Measurements from ENCODE around the gene IPP.
A peak's percentile ranks its signal among the peaks of the same experiment; 100 is the strongest.
"Not testable (repeated sequence)": the region's sequence is repeated elsewhere in the genome, so short reads cannot be mapped to it uniquely, and the experiment has no call there.

IPP gene

DNA sequence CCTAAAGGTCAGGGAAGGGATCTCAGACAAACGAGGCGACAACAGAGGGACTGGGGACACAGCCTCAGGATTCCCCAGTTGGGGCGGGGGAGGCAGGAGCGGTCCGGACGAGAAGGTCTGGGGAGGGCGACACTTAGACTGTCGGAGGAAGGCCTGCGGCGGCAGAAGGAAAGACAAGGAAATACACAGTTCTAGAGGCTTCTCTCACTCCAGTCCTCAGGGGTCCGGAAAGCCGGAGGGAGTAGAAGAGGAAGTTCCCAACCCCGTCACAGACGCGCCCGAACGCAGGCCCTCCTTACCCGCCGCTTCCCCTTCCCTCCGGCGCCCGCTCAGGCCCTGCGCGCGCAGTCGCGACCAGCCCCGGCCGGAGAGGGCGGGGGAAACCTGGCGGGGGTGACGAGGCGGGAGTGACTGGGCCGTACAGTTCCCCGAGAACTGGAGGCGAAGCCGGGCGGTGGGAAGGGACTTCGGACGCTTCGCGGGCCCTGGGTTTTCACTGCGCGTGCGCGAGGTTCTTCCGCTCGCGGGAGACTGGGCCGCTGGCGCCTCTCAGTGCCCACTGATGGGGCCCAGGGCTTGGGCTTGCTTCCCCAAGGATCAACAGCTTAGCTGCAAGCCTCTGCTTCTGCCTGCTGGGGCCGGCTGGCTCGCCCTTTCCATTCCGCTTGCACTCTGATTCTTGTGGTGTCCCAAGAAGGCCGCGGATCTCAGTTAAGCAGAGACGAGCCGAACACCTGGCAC lies at the start of gene IPP:
Gene IPP (minus strand): TSS at position 356 of the 741 bp plus-strand sequence. CDS start 4,242 bp downstream, outside the sequence.
- peak; percentile 94 for DNase-seq (ENCODE audit: low read depth in 2 of 2)

DNA sequence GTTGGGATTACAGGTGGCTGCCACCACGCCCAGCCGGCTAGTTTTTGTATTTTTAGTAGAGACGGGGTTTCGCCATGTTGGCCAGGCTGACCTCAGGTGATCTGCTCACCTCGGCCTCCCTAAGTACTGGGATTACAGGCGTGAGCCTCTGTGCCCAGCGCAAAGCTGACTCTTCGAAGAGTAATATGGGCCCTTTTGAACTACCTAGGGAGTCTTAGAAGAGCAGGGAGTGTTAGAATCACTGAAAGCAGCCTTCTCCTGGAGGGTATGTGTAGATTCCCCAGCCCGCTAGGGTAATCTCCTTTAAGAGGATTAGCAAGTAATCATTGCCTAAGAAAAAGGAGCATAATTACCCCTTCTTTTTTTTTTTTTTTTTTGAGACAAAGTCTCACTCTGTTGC lies 46.5 kb upstream of the IPP start:
- DNase-seq (ENCODE audit: low read depth in 2 of 2) = no peak

GRCh38 chr1:45796381-45796780 lies 45.9 kb upstream of the IPP start:
- DNase-seq (ENCODE audit: low read depth in 2 of 2) = no peak

GRCh38 chr1:45793942-45794604 lies 43.6 kb upstream of the IPP start:
- DNase-seq (ENCODE audit: low read depth in 2 of 2) = no peak

- DNase-seq (ENCODE audit: low read depth in 2 of 2) = no peak
Observed at GRCh38 chr1:45792744-45793143, 42.3 kb upstream of the IPP start.

- DNase-seq (ENCODE audit: low read depth in 2 of 2) = no peak
Observed at GRCh38 chr1:45789601-45790000, 39.1 kb upstream of the IPP start.

GRCh38 chr1:45787905-45788304 lies 37.5 kb upstream of the IPP start:
- DNase-seq (ENCODE audit: low read depth in 2 of 2) = no peak

GRCh38 chr1:45785583-45785982 lies 35.1 kb upstream of the IPP start:
- DNase-seq (ENCODE audit: low read depth in 2 of 2) = no peak

DNA sequence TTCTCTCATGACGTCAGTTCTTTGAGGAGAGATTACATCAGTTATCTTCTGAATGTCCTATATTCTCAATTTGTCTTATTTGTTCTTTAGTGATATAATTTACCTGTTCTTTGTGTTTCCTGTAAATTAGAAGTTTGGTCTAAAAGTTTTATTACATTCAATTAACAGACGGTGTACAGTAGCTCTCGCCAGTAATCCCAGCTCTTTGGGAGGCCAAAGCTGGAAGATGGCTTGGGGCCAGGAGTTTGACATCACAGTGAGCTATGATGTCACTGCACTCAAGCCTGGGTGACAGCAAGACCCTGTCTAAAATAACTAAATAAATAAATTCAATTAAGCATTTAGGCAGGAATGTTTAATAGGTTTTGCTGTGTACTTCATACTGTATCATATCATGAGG lies 25.3 kb upstream of the IPP start:
- no peak for DNase-seq (ENCODE audit: low read depth in 2 of 2)

- no peak for DNase-seq (ENCODE audit: low read depth in 2 of 2)
Observed at GRCh38 chr1:45772971-45773370, 22.5 kb upstream of the IPP start.

- no peak for DNase-seq (ENCODE audit: low read depth in 2 of 2)
Observed at GRCh38 chr1:45769261-45769932, 18.9 kb upstream of the IPP start.

GRCh38 chr1:45767035-45767434 lies 16.6 kb upstream of the IPP start:
- peak in 1 of 2 experiments; percentile 13 for DNase-seq (ENCODE audit: low read depth in 2 of 2)

GRCh38 chr1:45765999-45766792 lies 15.7 kb upstream of the IPP start:
- DNase-seq (ENCODE audit: low read depth in 2 of 2) = no peak

- DNase-seq (ENCODE audit: low read depth in 2 of 2) = no peak
Observed at GRCh38 chr1:45762291-45762690, 11.8 kb upstream of the IPP start.

DNA sequence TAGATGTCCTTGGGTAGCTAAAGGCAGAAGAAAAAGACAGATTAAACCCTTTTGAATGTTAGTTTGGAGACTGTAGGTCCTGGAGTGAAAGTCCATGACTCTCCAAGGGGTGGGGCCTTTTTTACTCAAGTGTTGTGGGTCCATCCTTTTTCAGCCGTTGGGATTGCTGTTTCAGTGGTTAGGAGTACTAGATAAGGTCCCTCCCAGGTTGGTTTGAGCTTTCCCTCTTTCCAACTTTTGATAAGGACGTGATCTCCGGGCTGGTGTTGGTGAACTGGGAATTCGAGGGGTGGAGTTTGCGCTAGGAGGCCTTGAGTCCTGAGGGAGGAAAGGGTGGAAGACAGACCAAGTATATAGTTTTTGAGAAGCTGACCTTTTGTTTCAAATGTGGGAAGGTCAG lies 5.2 kb upstream of the IPP start:
- no peak for DNase-seq (ENCODE audit: low read depth in 2 of 2)

- DNase-seq (ENCODE audit: low read depth in 2 of 2) = no peak
Observed at GRCh38 chr1:45753248-45754037, 3.0 kb upstream of the IPP start.

- no peak for DNase-seq (ENCODE audit: low read depth in 2 of 2)
Observed at GRCh38 chr1:45752441-45753052, 2.1 kb upstream of the IPP start.

DNA sequence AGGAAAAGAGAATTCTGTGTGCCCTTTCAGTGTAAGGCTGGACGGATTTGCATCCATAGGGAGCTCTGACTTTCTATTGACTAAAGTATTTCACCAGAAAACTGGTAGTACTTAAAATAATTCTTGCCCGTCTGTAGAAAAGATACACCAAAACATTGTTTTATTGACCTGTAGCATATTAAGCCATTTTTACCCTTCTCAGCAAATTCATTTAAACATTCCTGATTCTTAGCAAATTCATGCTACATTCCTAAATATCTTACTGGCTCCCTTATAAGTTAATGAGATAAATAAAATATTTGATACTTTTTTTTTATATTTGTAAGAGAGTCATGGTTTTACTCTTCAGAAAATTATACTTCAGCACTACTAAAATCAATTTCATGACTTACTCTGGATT lies 1.6 kb upstream of the IPP start:
- no peak for DNase-seq (ENCODE audit: low read depth in 2 of 2)

GRCh38 chr1:45751039-45751838 lies 786 bp upstream of the IPP start:
- DNase-seq (ENCODE audit: low read depth in 2 of 2) = not testable (repeated sequence)

- no peak for DNase-seq (ENCODE audit: low read depth in 2 of 2)
Observed at GRCh38 chr1:45746922-45747321, 3.5 kb downstream of the IPP start.
